K562 (cell line): ENCODE results near the gene USF2. TPM values are rescaled to one million over a fixed set of nuclear protein-coding genes. Genes with fewer than 3 reads are reported as not detected.

Experiments used
- ARID1B ChIP-seq: fragments of 450-650 bp; IDR thresholded peaks from 2 replicates; pipeline ENCODE4 v1.6.1; 2016; ENCODE audit warnings: antibody characterized with exemption, mild to moderate bottlenecking, inconsistent platforms
- BRD4 ChIP-seq: fragments of 200-600 bp; sonication (generic); IDR thresholded peaks from 2 replicates; pipeline ENCODE4 v1.6.1; 2017; ENCODE audit warnings: inconsistent platforms
- CCAR2 ChIP-seq: fragments of 200-400 bp; formaldehyde crosslinking; IDR thresholded peaks from 2 replicates; pipeline ENCODE4 v1.6.1; 2017; ENCODE audit warnings: mild to moderate bottlenecking, low read depth, low read length
- CHAMP1 ChIP-seq: fragments of 450-650 bp; IDR thresholded peaks from 2 replicates; pipeline ENCODE4 v1.6.1; 2016; ENCODE audit warnings: mild to moderate bottlenecking
- CREM ChIP-seq: IDR thresholded peaks from 2 replicates; pipeline ENCODE4 v1.6.1; 2014; ENCODE audit warnings: antibody characterized with exemption, low read depth
- CTCF ChIP-seq, 3 experiments: IDR thresholded peaks in 2 of 3; conservative IDR thresholded peaks in 1 of 3; 2 replicates each; pipeline ENCODE4 v1.5.1; 2011 to 2012; ENCODE audit warnings: low read length in 3 of 3, mild to moderate bottlenecking in 3 of 3, control low read depth in 2 of 3, improper control_type of control experiment in 1 of 3, inconsistent platforms in 1 of 3, low read depth in 1 of 3, mixed read lengths in 1 of 3, moderate library complexity in 1 of 3; ENCODE audit not compliant: insufficient read depth in 2 of 3
- E2F3 ChIP-seq: fragments of 250-450 bp; sonication (Bioruptor Pico); IDR thresholded peaks from 2 replicates; pipeline ENCODE4 v1.4.0; 2020; ENCODE audit warnings: mild to moderate bottlenecking
- EP400 ChIP-seq: fragments of 450-650 bp; IDR thresholded peaks from 2 replicates; pipeline ENCODE4 v1.6.1; 2017; ENCODE audit warnings: antibody characterized with exemption, mild to moderate bottlenecking, moderate library complexity
- HINFP ChIP-seq: fragments of 450-650 bp; conservative IDR thresholded peaks from 2 replicates; pipeline ENCODE4 v1.6.1; 2016; ENCODE audit warnings: missing genetic modification characterization, low read depth, mild to moderate bottlenecking, control low read depth, missing compliant biosample characterization
- KLF1 ChIP-seq: fragments of 450-650 bp; IDR thresholded peaks from 2 replicates; pipeline ENCODE4 v1.6.1; 2016; ENCODE audit warnings: missing genetic modification characterization, missing compliant biosample characterization
- MBD2 ChIP-seq: sonication (generic); IDR thresholded peaks from 2 replicates; pipeline ENCODE4 v1.6.1; 2016; ENCODE audit warnings: low read depth, borderline replicate concordance
- NFXL1 ChIP-seq: fragments of 450-650 bp; formaldehyde crosslinking; IDR thresholded peaks from 2 replicates; pipeline ENCODE4 v1.4.0; 2021; ENCODE audit warnings: mild to moderate bottlenecking
- RAD21 ChIP-seq, 2 experiments: fragments of 250-450 bp in 1 of 2; fragments of 450-650 bp in 1 of 2; sonication (Bioruptor Pico) in 1 of 2; formaldehyde crosslinking in 1 of 2; IDR thresholded peaks in 1 of 2; conservative IDR thresholded peaks in 1 of 2; 2 replicates each; pipeline versions ENCODE4 v1.4.0 to v1.8.0; 2020 to 2022; ENCODE audit warnings: mild to moderate bottlenecking in 2 of 2, moderate library complexity in 1 of 2
- SMAD2 ChIP-seq: fragments of 150-350 bp; IDR thresholded peaks from 2 replicates; pipeline ENCODE4 v1.6.1; 2014; ENCODE audit warnings: low read depth, mild to moderate bottlenecking, low read length
- TAF1 ChIP-seq: IDR thresholded peaks from 2 replicates; pipeline ENCODE4 v1.6.1; 2011; ENCODE audit warnings: mild to moderate bottlenecking, low read length, moderate library complexity; ENCODE audit not compliant: insufficient read depth, control insufficient read depth, severe bottlenecking; ENCODE audit errors: extremely low read depth
- TBL1XR1 ChIP-seq, 2 experiments: IDR thresholded peaks; 2 replicates each; pipeline ENCODE4 v1.6.1; 2012; ENCODE audit warnings: improper control_type of control experiment in 2 of 2, low read length in 2 of 2, mild to moderate bottlenecking in 1 of 2
- TRIM24 ChIP-seq, 2 experiments: fragments of 450-650 bp; IDR thresholded peaks; 2 replicates each; pipeline ENCODE4 v1.6.1; 2016
- ZBTB49 ChIP-seq: sonication (generic); formaldehyde crosslinking; IDR thresholded peaks from 2 replicates; pipeline ENCODE4 v1.8.0; 2022; ENCODE audit warnings: missing genetic modification reagents, mild to moderate bottlenecking, borderline replicate concordance
- ZNF589 ChIP-seq: fragments of 200-800 bp; sonication (Bioruptor generic); IDR thresholded peaks from 2 replicates; pipeline ENCODE4 v1.6.1; 2016; ENCODE audit warnings: low read depth, missing genetic modification characterization, missing compliant biosample characterization
- polyA plus RNA-seq, 8 experiments: library from polyadenylated mRNA; depleted of rRNA in 4 of 8; stranded (reverse) in 5 of 8; unstranded in 3 of 8; fragments of >200 nt; fragmentation: Nextera tagmentation in 2 of 8; fragmentation: Illumina TruSeq in 1 of 8; extraction: Ambion mirVana in 2 of 8; extraction: Trizol in 1 of 8; gene quantifications; 2 replicates each; pipeline versions ENCODE4 v1.2.1 to v1.2.3, GENCODE V29; 2011 to 2014; ENCODE audit warnings: inconsistent platforms in 1 of 8, missing spikeins in 1 of 8
- total RNA-seq, 7 experiments: library from RNA; depleted of rRNA in 6 of 7; stranded (reverse); fragments of >200 nt in 6 of 7; fragmentation: Illumina TruSeq in 2 of 7; extraction: Trizol in 2 of 7; gene quantifications; 2 replicates each; pipeline versions ENCODE4 v1.2.1 to v1.2.3, GENCODE V29; 2011 to 2021; ENCODE audit warnings: low replicate concordance in 1 of 7

Gene USF2
- total and polyA plus RNA-seq, 9 of the 15 experiments (the other 6 are each of a cell fraction or from before 2014, with no cell fraction given), result 0.27 to 93.7 (median 58.4) TPM

GRCh38 chr19:35247526-35248309 lies 21.0 kb upstream of the USF2 start (continued):
- peak; percentile 66 to 77 (median 67) for TF ChIP-seq CTCF (IDR thresholded peaks at IDR 0.05 in 2 of 3, conservative IDR thresholded peaks at IDR 0.05 in 1 of 3; ENCODE audit: insufficient read depth in 2 of 3, low read depth in 1 of 3, low read length in 3 of 3)
- TF ChIP-seq SMAD2, result no peak
- no peak for TF ChIP-seq TAF1
- TF ChIP-seq KLF1 (tag), result no peak
- TF ChIP-seq TBL1XR1 (IDR thresholded peaks at IDR 0.05; ENCODE audit: low read length in 2 of 2), result peak in 1 of 2 experiments; percentile 15; a peak in 3 of 4 replicates
- peak; percentile 69 to 80; a peak in 3 of 4 replicates for TF ChIP-seq TRIM24 (IDR thresholded peaks at IDR 0.05)
- TF ChIP-seq CHAMP1, result peak; percentile 87
- peak; percentile 19; the same call in 1 of the 2 replicates for TF ChIP-seq ZNF589 (CRISPR knock-in tag)
- TF ChIP-seq EP400, result peak; percentile 60; the same call in 1 of the 2 replicates
- no peak for TF ChIP-seq HINFP
- no peak for TF ChIP-seq E2F3 (CRISPR knock-in tag)
- TF ChIP-seq MBD2, result no peak
- no peak for TF ChIP-seq CCAR2
- TF ChIP-seq ARID1B, result peak; percentile 81
- TF ChIP-seq ZBTB49 (CRISPR knock-in tag), result no peak
- no peak for TF ChIP-seq BRD4
- no peak for TF ChIP-seq NFXL1 (CRISPR knock-in tag)
- peak; percentile 30 for TF ChIP-seq CREM
- TF ChIP-seq RAD21 (CRISPR knock-in tag; conservative IDR thresholded peaks at IDR 0.05 in 1 of 2, IDR thresholded peaks at IDR 0.05 in 1 of 2), result peak; percentile 64 to 72; a peak in 3 of 4 replicates
